ENCODE measurements around the gene AURKA.
"Not testable (repeated sequence)": the region's sequence is repeated elsewhere in the genome, so short reads cannot be mapped to it uniquely, and the experiment has no call there.

Gene AURKA

GRCh38 chr20:56358070-56358469 is 33.9 kb downstream of the AURKA start:
- DNase-seq, result no peak

GRCh38 chr20:56353356-56353755 is 38.7 kb downstream of the AURKA start:
- no peak for DNase-seq

DNA sequence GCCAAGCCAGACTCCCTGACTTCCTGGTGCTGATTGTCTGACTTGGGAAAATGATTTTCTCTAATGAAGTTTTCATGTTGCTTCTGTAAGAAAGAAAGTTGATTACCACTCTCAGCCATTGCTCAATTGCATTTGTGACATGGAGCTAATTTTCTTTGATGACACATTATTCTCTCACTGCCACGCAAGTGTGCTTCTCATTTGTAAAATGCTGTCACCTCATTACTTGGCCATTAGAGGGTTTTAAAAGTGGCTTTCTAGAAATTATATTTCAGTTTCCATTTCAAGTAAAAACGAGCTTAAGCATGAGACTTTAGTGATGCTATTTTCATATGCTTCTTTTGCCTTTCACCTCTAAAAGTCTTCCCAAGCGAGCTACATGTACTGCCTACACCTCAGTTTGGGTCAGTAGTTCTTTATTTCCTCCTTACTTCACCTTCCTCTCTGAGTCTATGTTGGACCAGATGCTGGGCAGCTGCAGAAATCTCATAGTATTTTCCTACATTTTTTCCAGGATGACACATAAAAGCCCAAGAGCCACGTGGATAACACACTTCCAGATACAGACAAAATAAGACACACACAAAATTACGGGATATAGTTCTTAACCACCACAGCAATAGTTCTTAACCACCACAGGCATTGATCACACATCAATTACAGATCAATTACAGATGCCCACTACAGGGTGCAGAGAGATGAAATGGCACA is 39.5 kb downstream of the AURKA start:
- DNase-seq, result no peak

- no peak for DNase-seq
Observed at GRCh38 chr20:56350842-56351241, 41.2 kb downstream of the AURKA start.

GRCh38 chr20:56348746-56349145 is 43.3 kb downstream of the AURKA start:
- no peak for DNase-seq

DNA sequence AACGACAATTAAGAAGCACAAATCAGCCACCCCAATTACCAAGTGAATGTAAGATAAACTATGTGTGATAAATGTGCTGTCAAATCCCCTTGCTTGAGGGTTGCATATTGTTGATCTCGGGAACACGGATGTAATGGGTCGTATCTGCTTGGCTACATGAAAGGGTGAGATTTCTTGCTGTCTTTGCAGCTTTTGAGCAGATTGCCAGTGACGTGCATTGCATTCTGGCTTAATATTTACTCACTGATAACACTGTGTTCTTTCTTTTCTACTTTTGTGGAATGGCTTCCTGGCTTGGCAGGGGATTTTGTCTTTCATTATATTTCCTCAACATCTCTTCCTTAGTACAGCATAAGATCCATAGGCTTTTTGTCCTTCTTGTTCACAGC is 43.7 kb downstream of the AURKA start:
- DNase-seq, result no peak

DNA sequence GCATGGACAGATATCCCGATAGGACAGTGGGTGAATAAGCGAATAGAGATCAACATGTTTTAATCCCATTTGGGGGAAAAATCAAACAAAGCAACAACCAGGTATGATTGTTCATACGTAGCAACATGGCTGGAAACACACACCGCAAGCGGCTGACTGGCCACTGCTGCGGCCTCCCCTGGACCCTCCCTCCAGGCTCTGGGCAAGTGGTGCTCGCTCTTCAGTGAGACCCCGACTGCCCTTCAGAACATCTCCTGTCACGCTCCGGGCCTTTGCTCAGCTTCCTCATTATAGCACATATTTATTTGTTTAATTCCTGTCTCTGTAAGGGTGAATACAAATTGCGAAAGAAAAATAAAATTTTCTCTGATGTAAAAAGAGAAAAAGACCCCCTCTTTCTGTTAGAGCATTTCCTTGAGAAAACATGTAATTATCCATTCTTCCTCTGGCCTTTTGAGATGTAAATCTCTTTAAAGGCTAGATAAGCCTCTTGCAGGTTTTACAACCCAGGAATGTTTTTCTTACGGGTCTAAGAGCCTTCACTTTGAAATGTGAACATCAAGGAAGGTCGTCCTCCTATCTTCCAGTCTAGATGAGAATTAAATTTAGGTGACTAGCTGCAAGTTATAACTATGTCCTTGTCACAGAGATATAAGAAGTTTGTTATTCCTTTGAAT is 44.2 kb downstream of the AURKA start:
- no peak for DNase-seq

GRCh38 chr20:56345911-56346310 is 46.1 kb downstream of the AURKA start:
- no peak for DNase-seq

DNA sequence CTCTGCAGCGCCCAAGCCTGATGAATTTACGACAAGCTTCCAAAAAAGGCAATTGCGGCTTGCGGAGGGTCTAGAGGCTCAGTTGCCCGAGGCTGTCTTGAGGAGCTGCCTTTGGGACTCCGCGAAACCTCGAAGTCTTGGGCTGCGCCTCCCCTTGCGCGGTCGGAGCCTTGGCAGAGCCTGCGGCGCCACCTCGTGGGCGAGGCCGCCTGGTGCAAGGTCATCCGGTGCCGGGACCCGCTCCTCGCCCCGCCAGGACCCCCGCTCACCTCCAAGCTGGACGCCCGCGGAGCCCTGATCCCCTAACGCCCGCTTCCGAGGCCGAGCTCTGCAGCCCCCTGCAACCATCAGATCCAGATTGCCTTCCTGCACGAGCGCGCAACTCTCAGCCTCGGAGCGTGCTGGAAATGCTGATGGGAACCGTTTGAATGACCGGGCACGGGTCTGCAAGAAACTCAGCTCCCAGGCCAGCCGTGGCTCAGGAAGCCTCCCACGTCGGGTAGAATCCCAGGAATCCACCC is 48.1 kb downstream of the AURKA start:
- no peak for DNase-seq

GRCh38 chr20:56342783-56343182 is 49.2 kb downstream of the AURKA start:
- DNase-seq, result no peak

GRCh38 chr20:56336709-56337108 is 55.3 kb downstream of the AURKA start:
- not testable (repeated sequence) for DNase-seq

GRCh38 chr20:56328861-56329260 is 63.2 kb downstream of the AURKA start:
- no peak for DNase-seq

DNA sequence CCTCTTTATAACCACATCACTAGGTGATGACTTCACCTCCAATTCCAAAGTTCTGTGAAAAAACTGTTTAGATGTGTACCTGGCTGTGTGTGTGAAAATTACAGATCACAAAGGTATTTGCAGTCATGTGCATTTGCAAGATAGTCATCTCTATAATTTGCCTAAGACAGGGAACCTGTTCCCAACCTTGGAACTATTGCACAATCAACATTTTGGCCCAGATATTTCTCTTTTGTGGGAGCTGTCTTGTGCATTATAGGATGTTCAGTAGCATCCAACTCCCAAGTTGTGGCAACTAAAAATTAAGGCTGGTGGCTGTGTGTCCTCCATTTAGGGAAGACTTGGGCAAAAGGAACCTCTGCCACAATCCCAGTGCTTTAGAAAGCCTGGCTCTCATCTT is 67.2 kb downstream of the AURKA start:
- DNase-seq, result no peak

- DNase-seq, result no peak
Observed at GRCh38 chr20:56323656-56324055, 68.4 kb downstream of the AURKA start.

DNA sequence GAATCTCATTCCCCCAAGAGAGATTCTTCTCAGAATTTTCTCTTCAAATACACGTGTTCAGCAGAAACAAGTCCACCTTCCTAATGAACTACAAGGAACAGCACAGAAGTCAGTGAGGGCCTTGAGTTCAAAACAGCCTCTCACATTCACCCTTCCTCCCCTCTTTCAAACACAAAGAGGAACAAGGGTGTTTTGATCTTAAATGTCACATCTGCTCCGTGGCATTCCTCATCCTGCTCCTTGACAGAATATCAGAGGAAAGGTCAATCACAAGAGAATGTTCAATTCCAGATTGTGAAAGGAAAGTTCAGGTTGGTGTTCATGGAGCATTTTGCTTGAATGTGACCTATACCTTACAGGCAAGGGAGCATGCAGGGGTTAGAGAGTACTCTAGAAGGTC is 68.8 kb downstream of the AURKA start:
- no peak for DNase-seq

- no peak for DNase-seq
Observed at GRCh38 chr20:56322681-56323080, 69.3 kb downstream of the AURKA start.

All from NCI-H510A (cell line).